Activated naive CD4-positive, alpha-beta T cell treated with anti-CD3 and anti-CD28 coated beads, Interleukin-2, amount 50 U/mL, for 16 hours (primary cell): ENCODE data around the gene USP49.

ENCODE experiments used
- DNase-seq: peaks from one replicate; pipeline ENCODE4 v3.0.0-alpha.2; 2020

The USP49 gene

DNA sequence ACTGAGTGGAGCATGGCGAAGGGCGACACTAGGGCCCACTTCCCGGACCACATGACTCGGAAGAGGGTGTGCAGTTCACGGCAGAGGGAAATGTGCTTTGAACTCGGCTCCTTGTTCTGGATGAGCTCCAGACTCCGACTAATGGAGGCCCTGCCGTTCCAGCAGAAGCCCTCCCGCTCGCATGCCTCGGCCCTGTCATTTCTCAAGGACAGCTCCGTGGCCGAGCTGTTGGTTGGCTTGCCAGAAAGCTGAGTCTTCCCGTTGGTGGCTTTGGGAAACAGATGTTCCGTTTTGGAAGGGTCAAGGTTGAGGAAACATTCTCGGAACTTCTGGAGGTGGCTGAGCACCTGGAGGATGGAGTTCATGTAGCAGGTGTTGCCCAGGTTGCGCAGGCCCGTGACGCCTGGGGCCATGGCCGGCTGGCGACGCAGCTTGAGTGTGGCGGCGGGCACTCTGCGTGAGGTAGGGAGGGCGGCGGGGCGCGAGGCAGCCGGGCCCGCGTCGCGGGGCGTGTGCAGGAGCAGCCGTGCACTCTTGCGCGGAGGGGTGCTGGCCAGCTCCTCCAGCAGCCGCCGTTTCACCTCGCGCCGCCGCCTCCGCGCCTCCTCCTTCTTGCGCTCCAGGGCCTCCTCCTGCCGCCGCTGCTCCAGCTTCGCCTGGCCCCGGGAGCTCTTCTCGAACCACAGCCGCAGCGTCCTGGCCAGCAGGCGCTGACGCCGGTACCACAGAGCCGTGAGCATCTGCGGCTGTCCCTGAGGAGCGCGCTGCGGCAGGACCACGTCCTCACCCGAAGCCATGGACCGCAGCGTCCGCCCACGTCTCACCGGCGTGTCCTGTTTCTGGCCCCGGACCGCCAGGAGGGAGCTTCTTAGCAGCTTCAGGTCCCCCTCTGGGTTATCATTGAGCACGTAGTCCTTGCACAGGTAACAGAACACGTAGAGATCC lies 89.1 kb downstream of the USP49 start:
- no peak for DNase-seq

- no peak for DNase-seq
Measured at GRCh38 chr6:41801380-41801779, 93.8 kb downstream of the USP49 start.

GRCh38 chr6:41799559-41799911 lies 95.6 kb downstream of the USP49 start:
- no peak for DNase-seq

DNA sequence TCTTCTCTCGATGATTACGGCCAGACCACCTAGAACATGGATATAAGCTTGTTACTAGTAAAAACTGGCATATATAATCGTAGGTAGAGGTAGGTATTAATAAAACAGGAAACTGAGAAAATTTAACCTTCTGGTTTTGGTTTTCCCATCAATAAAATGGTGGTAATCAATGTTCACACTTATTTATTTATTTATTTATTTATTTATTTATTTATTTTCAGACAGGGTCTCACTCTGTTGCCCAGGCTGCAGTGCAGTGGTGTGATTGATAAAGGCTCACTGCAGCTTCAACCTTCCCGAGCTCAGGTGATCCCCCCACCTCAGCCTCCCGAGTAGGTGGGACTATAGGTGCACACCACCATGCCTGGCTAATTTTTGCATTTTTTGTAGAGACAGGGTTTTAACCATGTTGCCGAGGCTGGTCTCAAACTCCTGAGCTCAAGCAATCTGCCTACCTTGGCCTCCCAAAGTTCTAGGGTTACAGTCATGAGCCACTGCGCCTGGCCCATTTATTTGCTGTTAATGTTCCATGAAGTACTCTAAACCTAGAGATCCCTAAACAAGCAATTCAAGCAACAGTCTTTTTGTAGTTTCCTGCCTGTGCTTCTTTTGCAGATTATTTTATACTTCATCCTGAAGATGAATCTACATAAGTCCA lies 96.1 kb downstream of the USP49 start:
- no peak for DNase-seq

DNA sequence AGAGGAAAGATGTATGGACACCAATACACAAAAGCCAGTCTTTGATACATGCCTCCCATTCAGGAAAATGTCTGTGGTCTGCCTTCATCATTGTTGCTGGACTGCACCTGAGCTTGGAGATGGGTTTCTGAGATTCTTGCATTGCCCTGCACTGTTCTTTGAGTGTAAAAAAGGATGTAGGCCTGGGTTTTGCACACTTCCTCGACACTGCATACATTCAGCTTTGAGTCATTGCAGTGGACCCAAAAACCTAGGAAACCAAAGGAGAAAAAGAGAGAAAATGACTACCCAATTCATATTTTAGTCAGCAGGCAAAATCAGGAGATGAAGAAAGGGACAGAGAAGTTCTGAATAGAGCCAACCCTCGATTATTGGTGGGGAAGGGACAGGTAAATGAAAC lies 98.7 kb downstream of the USP49 start:
- DNase-seq: no peak

- DNase-seq: no peak
Measured at GRCh38 chr6:41791984-41792383, 103.2 kb downstream of the USP49 start.

DNA sequence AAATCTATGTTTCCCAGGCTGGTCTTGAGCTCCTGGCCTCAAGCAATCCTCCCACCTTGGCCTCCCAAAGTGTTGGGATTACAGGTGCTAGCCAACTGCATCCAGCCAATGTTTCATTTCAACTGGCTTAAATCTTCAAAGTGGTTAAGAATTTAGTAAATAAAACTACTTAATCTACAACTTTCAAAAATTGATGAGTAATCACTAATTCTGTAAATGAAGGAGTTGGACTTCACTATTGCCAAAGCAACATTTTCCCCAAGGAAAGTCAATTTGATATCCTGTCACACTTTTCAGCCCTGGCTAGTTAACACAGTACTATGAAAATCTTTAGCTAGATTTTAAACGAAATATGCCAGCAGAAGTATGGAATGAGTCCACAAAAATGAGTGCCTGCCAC lies 103.9 kb downstream of the USP49 start:
- no peak for DNase-seq

- no peak for DNase-seq
Measured at GRCh38 chr6:41790045-41790444, 105.1 kb downstream of the USP49 start.

GRCh38 chr6:41789390-41789724 lies 105.8 kb downstream of the USP49 start:
- DNase-seq: no peak

DNA sequence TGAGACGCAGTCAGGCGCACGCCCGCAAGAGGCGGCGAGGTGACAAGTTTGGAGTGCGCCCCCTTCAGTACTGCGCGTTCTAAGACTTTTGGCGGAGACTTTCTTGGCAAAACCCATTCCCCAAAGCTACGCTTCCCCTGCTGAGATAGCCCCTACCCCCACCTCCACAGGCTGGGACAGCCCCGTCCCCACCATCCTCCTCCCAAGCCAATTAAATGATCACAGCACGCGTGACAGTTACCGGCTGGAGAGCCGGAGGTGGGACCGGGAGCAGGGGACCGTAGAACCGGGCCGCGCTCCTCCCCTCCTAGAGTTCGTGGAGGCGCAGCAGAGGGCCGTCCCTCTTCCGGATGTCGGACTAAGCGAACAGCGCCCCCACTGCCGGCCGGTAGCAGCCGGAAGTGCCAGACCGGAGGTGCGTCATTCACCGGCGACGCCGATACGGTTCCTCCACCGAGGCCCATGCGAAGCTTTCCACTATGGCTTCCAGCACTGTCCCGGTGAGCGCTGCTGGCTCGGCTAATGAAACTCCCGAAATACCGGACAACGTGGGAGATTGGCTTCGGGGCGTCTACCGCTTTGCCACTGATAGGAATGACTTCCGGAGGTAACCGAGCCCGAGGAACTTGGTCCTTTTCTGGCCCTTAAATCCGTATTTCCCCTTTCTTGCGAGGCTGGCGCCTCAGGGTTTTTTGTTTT lies 107.8 kb downstream of the USP49 start, which contains the start of gene TOMM6:
Gene TOMM6 (plus strand): TSS at position 476 of the 699 bp plus-strand sequence. CDS start 4 bp downstream, at position 480.
- DNase-seq: peak; percentile 95

DNA sequence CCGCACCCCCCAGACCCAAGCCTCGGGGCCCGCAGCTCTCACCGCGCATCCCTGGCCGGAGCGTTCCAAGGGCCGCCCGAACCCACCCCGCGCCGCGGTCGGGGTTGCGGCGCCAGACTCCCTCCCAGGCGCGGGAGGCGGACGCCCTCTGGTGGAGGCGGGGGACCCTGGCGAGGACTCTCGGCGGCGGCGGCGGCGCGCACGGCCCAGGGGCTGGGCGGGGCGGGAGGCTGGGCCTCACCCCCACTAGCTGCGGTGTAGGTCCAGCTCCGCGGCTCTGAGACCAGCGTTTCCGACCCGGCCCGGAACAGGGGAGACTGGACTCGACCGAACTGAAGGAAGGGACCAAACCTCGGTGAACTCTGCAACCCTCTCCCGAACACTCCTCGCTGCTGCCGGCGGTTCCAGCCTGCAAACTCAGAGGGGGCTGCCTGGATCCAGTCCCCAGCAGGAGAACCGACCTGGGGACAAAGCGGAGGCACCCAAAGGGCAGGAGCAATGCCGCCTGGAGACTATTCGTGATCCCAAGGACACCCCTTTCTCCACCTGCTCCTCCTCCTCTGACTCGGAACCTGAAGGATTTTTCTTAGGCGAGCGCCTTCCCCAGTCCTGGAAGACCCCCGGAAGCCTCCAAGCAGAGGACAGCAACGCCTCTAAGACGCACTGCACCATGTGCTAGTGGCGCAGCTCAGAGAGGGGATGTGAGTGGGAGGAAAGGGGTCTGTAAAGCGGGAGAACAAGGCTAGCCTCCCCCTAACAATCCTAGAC lies 108.5 kb downstream of the USP49 start:
- DNase-seq: peak; percentile 91

DNA sequence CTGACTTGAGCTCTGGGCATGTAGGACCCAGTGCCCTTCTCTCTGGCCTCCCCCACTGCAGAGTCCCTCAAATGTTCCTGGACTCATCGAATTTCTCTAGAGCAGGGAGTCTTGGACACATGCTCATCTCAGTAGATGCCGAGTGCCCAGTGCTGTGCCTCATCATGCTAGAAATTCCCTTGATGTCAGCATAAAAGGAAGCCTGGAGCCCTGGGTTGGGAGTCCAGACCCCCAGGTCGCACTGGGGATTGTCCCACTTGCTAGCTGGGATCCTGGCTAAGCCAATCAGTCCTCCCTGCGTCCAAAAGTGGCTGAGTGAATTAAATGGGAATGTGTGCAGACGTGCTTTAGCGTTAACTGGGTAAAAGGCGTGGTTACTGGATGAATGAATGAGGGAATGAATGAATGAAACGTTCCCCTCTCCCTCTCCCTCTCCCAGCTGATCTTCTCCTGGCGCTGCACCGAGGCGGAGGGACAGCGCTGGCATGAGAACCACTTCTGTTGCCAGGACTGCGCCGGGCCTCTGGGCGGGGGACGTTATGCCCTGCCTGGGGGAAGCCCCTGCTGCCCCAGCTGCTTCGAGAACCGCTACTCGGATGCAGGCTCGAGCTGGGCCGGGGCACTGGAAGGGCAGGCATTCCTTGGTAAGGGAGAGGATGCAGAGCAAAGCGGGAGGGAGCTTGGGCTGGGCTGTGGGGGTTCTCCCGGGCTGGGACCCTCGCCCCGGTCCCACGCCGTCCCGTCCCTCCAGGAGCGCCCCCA lies 109.3 kb downstream of the USP49 start:
- DNase-seq: no peak

GRCh38 chr6:41785254-41785653 lies 109.9 kb downstream of the USP49 start:
- no peak for DNase-seq

DNA sequence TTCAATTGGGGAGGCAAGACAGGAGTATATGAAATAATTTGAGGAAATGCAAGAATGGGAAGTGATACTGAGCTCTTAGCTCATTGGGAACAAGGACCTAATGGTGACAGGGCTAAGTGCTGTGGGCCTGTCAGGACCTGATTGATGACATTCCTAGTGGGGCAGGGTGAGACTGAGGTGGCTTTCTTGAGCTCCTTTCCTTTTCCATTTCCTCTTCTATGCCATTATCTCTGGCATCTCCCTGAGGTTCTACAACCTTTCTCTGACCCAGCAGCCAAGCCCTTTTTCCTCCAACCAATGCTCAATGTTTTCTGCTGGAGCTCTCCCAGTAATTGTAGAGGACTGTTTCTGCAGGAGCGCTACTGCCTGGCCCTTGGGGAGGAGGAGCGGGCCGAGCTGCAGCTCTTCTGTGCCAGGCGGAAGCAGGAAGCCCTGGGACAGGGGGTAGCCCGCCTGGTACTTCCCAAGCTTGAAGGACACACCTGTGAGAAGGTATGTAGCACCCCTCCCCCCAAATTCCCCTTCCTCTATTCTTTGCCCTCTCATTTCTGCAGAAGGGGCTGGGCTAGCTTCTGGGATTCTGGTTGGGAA lies 110.5 kb downstream of the USP49 start:
- DNase-seq: no peak

- DNase-seq: no peak
Measured at GRCh38 chr6:41783106-41783780, 111.9 kb downstream of the USP49 start.

- DNase-seq: no peak
Measured at GRCh38 chr6:41781366-41781730, 113.8 kb downstream of the USP49 start.

GRCh38 chr6:41780551-41781365 lies 114.4 kb downstream of the USP49 start, which contains the start of gene PRICKLE4:
TSS of gene PRICKLE4 (plus strand) at chr6:41780782. CDS start at chr6:41783474, 2,692 bp downstream.
- DNase-seq: no peak

GRCh38 chr6:41779788-41780550 lies 115.2 kb downstream of the USP49 start, which contains the start of gene FRS3:
TSS of gene FRS3 (minus strand) at chr6:41779900. CDS start at chr6:41776987, 2,913 bp downstream.
- peak; percentile 100 for DNase-seq

GRCh38 chr6:41779336-41779735 lies 115.8 kb downstream of the USP49 start:
- DNase-seq: peak; percentile 19
